Hepatocyte (in vitro differentiated cells): ENCODE measurements around the gene STOML3. TPM values are rescaled to one million over a fixed set of nuclear protein-coding genes. Genes with fewer than 3 reads are reported as not detected.

ENCODE experiments used
- DNase-seq: peaks from one replicate; pipeline ENCODE4 v3.0.0-alpha.2; 2016; ENCODE audit warnings: low spot score
- H2AFZ ChIP-seq: fragments of 200-600 bp; sonication (generic); 2 replicates; pipeline ENCODE4 v1.6.0; 2016; ENCODE audit warnings: antibody characterized with exemption, mild to moderate bottlenecking
- H3K27ac ChIP-seq: fragments of 200-600 bp; sonication (generic); 2 replicates; pipeline ENCODE4 v1.5.1; 2016; ENCODE audit warnings: mild to moderate bottlenecking
- H3K27me3 ChIP-seq: fragments of 200-600 bp; sonication (generic); 2 replicates; pipeline ENCODE4 v1.6.1; 2016
- H3K36me3 ChIP-seq: fragments of 200-600 bp; sonication (generic); replicated peaks from 2 replicates; pipeline ENCODE4 v1.5.1; 2016; ENCODE audit warnings: low read depth; ENCODE audit not compliant: insufficient read depth
- H3K4me1 ChIP-seq: fragments of 200-600 bp; sonication (generic); 2 replicates; pipeline ENCODE4 v1.5.1; 2016; ENCODE audit warnings: mild to moderate bottlenecking, moderate library complexity; ENCODE audit not compliant: insufficient read depth
- H3K4me2 ChIP-seq: fragments of 200-600 bp; sonication (generic); 2 replicates; pipeline ENCODE4 v1.6.0; 2016
- H3K4me3 ChIP-seq: fragments of 200-600 bp; sonication (generic); 2 replicates; pipeline ENCODE4 v1.5.1; 2016; ENCODE audit warnings: mild to moderate bottlenecking
- H3K79me2 ChIP-seq: fragments of 200-600 bp; sonication (generic); 2 replicates; pipeline ENCODE4 v1.6.0; 2017; ENCODE audit warnings: mild to moderate bottlenecking
- H3K9me2 ChIP-seq: fragments of 200-600 bp; sonication (generic); replicated peaks from 2 replicates; pipeline ENCODE4 v1.6.0; 2017; ENCODE audit warnings: mild to moderate bottlenecking; ENCODE audit not compliant: insufficient read depth
- H3K9me3 ChIP-seq: fragments of 200-600 bp; sonication (generic); 2 replicates; pipeline ENCODE4 v1.5.1; 2016; ENCODE audit warnings: low read depth, mild to moderate bottlenecking
- H4K20me1 ChIP-seq: fragments of 200-600 bp; sonication (generic); 2 replicates; pipeline ENCODE4 v1.6.0; 2016; ENCODE audit warnings: mild to moderate bottlenecking; ENCODE audit not compliant: insufficient read depth, poor library complexity, severe bottlenecking
- CTCF ChIP-seq: fragments of 200-600 bp; sonication (generic); IDR thresholded peaks from 2 replicates; pipeline ENCODE4 v1.5.1; 2016; ENCODE audit warnings: antibody characterized with exemption, mild to moderate bottlenecking; ENCODE audit not compliant: poor library complexity
- EZH2 ChIP-seq: fragments of 200-600 bp; sonication (generic); IDR thresholded peaks from 2 replicates; pipeline ENCODE4 v1.6.1; 2016; ENCODE audit warnings: antibody characterized with exemption, mild to moderate bottlenecking, borderline replicate concordance
- EZH2phosphoT487 ChIP-seq: fragments of 200-600 bp; sonication (generic); IDR thresholded peaks from one replicate; pipeline ENCODE4 v1.6.1; 2018; ENCODE audit warnings: antibody characterized with exemption, mild to moderate bottlenecking, low read depth, moderate library complexity; ENCODE audit not compliant: unreplicated experiment, severe bottlenecking
- WGBS: methylation state at CpG from one replicate; pipeline ENCODE4 v1.1.6; 2016; ENCODE audit warnings: low lambda C conversion rate; ENCODE audit errors: missing lambda C conversion rate; 5-methylcytosine and 5-hydroxymethylcytosine counted together
- polyA plus RNA-seq: library from polyadenylated mRNA; unstranded; fragments of >200 nt; fragmentation: Nextera tagmentation; extraction: Ambion mirVana; gene quantifications from 2 replicates; pipeline ENCODE4 v1.2.1, GENCODE V29; 2016
- total RNA-seq: library from RNA; depleted of rRNA; stranded (reverse); fragments of >200 nt; gene quantifications from 2 replicates; pipeline ENCODE4 v1.2.3, GENCODE V29; 2014

The STOML3 gene
- total and polyA plus RNA-seq, 2 experiments from 2014 or later = not detected

- no peaks in the 10 kb centered on the region for H3K9me3 ChIP-seq
- H3K9me2 ChIP-seq = no peaks in the 10 kb centered on the region
- H4K20me1 ChIP-seq = no peaks in the 10 kb centered on the region
- DNase-seq = no peak
- H3K36me3 ChIP-seq = no peaks in the 10 kb centered on the region
- no peak overlapping the region for H3K4me2 ChIP-seq
- no peak overlapping the region for H3K4me3 ChIP-seq
- H3K27me3 ChIP-seq = no peaks in the 10 kb centered on the region
- TF ChIP-seq EZH2 (no peak), CTCF (no peak), EZH2phosphoT487 (no peak)
- no peak overlapping the region for H3K27ac ChIP-seq
- WGBS = 75% methylated on average over 3 of the region's 3 CpGs
- H3K79me2 ChIP-seq = no peaks in the 10 kb centered on the region
- no peak overlapping the region for H2AFZ ChIP-seq
- no peaks in the 10 kb centered on the region for H3K4me1 ChIP-seq
These were observed 43.6 kb downstream of the STOML3 start for GRCh38 chr13:38947054-38947453.

- Histone ChIP-seq H3K9me2 (no peaks in the 10 kb centered on the region), H2AFZ (no peak overlapping the region), H3K4me1 (no peaks in the 10 kb centered on the region), H3K27ac (no peak overlapping the region), H3K4me3 (no peak overlapping the region), H3K36me3 (no peaks in the 10 kb centered on the region), H3K9me3 (no peaks in the 10 kb centered on the region), H3K4me2 (no peak overlapping the region), H3K79me2 (no peaks in the 10 kb centered on the region), H4K20me1 (no peaks in the 10 kb centered on the region), H3K27me3 (no peaks in the 10 kb centered on the region)
- DNase-seq = no peak
- 48% methylated on average over 3 of the region's 3 CpGs for WGBS
- TF ChIP-seq EZH2phosphoT487 = no peak
These were observed 46.4 kb downstream of the STOML3 start for GRCh38 chr13:38944219-38944618.

GRCh38 chr13:38943231-38943630 lies 47.4 kb downstream of the STOML3 start:
- no peak overlapping the region for H3K4me3 ChIP-seq
- no peaks in the 10 kb centered on the region for H3K79me2 ChIP-seq
- H3K9me3 ChIP-seq = no peaks in the 10 kb centered on the region
- TF ChIP-seq EZH2 = no peak
- no peak for TF ChIP-seq EZH2phosphoT487
- TF ChIP-seq CTCF = no peak
- no peaks in the 10 kb centered on the region for H3K27me3 ChIP-seq
- no peaks in the 10 kb centered on the region for H3K9me2 ChIP-seq
- no peak overlapping the region for H3K4me2 ChIP-seq
- WGBS = 89% methylated on average over 2 of the region's 2 CpGs
- no peaks in the 10 kb centered on the region for H3K36me3 ChIP-seq
- no peaks in the 10 kb centered on the region for H3K4me1 ChIP-seq
- DNase-seq = no peak
- H3K27ac ChIP-seq = no peak overlapping the region
- no peaks in the 10 kb centered on the region for H4K20me1 ChIP-seq
- H2AFZ ChIP-seq = no peak overlapping the region

- H2AFZ ChIP-seq = no peak overlapping the region
- H3K4me3 ChIP-seq = no peak overlapping the region
- no peaks in the 10 kb centered on the region for H4K20me1 ChIP-seq
- H3K27ac ChIP-seq = no peak overlapping the region
- H3K4me1 ChIP-seq = no peaks in the 10 kb centered on the region
- no peak for DNase-seq
- H3K4me2 ChIP-seq = no peak overlapping the region
- no peaks in the 10 kb centered on the region for H3K9me2 ChIP-seq
- WGBS = 91% methylated on average over 3 of the region's 3 CpGs
- no peaks in the 10 kb centered on the region for H3K79me2 ChIP-seq
- H3K36me3 ChIP-seq = no peaks in the 10 kb centered on the region
- no peak for TF ChIP-seq CTCF
- no peak for TF ChIP-seq EZH2
- no peak for TF ChIP-seq EZH2phosphoT487
- H3K9me3 ChIP-seq = no peaks in the 10 kb centered on the region
- H3K27me3 ChIP-seq = no peaks in the 10 kb centered on the region
These were observed 49.2 kb downstream of the STOML3 start for GRCh38 chr13:38941353-38941945.
